GM19467 (cell line): ENCODE data around the gene SPTBN4.

Experiments
- ATAC-seq: cut with Tn5 transposase; IDR thresholded peaks from one replicate; pipeline ENCODE4 v1.9.1; 2021; ENCODE audit warnings: mild to moderate bottlenecking, moderate library complexity; ENCODE audit not compliant: unreplicated experiment

The SPTBN4 gene

DNA sequence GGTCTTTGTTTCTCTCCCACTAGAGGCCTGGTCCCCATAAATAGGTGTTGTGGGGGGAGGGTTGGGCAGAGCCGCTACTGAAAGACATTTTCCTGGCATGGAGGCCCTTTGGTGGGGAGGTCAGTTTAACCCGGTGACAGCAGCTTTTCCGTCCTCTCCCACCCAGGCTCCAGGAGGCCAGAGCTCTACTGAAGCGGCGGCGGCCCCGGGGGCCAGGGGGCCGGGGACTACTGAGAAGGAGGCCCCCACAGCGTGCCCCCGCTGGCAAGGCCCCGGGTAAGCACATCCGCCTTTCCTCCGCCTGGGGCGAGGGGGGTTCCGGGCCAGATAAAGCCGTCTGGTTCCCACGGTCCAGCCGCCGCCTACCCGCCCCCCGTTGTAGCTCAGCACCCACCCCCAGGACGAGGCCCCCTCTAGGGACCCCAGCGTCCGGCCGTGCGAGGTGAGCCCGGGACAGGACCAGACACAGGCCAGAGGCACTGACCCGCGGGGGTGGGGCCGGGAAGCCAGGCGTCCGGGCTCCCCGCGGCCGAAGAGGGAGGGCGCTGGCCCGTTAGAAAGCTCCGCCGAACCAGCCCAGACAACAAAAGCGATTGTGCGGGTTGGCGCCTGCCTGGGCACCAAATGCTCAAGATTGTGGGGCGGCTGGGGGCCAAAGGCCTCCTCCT lies 133.2 kb downstream of the SPTBN4 start:
- ATAC-seq, result no peak

DNA sequence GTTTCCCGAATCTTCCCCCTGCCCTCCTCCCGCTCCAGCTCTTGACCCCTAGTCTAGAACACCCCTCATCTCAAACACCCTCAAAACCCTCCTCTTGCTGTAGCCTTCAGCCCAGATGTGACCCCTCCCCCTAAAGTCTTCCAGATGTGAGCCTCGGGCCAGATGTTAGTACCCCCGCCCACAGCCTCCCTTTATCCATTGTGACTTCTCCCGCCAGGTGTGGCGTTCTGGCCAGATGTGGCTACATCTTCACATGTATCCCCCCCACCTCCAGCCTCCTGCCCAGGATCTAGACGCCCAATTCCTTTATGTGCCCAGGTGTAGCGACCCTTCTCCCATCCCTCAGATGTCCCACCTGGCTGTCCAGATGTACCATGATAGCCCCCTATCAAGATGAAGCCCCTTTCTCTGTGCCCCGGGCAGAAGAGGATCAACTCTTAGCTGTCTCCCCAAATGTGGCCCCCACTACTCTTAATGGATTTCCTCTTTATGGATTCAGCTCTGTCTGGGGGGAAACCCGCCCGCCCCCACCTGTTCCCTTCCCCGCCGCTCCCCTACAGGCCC lies 133.9 kb downstream of the SPTBN4 start:
- no peak for ATAC-seq

DNA sequence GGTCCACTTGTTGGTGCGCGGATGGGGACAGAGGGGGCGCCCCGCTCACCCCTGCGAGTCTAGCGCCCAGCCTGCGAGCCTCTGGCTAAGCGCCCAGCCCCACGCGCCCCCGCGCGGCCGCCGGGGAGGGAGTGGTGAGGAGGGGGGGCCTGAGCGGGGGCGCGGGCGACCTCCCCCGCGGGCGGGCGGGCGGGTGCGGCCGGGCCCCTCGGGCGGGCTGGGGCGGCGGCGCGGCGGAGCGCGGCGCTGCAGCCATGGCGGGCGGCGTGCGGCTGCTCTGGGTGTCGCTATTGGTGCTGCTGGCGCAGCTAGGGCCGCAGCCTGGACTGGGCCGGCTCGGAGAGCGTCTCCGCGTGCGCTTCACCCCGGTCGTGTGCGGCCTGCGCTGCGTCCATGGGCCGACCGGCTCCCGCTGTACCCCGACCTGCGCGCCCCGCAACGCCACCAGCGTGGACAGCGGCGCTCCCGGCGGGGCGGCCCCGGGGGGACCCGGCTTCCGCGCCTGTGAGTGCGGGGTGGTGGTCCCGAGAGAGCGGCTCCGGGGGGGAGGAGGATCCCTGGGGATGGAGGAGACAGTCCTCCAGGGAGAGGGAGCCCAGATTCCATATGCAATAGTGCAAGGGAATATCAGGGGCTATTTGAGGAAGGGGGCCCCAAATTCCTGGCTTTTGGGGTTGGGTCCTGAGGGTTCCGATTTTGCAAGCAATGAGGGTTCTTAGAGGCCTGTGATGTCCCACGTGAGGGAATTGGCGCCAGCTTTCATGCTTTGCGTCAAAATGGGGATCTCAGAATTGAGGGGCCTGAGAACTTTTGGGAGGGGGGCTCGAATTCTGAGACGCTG lies 134.6 kb downstream of the SPTBN4 start, which contains the start of gene LTBP4:
Gene LTBP4 (plus strand): TSS at position 236 of the 841 bp plus-strand sequence. CDS start 19 bp downstream, at position 255.
- ATAC-seq, result no peak

DNA sequence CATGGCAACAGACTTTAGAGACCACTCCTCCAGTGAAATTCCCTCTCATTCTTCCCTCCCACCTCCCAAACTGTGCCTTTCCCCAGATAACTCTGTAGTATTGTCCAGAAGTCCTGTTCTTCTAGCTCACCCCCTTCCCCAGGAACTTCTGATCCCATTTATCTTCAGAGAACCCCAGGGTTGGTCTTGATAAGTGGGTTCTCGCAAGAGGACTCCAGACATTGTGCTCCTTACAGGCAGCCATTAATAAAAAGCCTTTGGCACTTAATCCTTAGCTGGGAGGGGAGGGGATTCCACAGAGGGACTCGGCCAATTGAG lies 136.2 kb downstream of the SPTBN4 start:
- ATAC-seq, result no peak

DNA sequence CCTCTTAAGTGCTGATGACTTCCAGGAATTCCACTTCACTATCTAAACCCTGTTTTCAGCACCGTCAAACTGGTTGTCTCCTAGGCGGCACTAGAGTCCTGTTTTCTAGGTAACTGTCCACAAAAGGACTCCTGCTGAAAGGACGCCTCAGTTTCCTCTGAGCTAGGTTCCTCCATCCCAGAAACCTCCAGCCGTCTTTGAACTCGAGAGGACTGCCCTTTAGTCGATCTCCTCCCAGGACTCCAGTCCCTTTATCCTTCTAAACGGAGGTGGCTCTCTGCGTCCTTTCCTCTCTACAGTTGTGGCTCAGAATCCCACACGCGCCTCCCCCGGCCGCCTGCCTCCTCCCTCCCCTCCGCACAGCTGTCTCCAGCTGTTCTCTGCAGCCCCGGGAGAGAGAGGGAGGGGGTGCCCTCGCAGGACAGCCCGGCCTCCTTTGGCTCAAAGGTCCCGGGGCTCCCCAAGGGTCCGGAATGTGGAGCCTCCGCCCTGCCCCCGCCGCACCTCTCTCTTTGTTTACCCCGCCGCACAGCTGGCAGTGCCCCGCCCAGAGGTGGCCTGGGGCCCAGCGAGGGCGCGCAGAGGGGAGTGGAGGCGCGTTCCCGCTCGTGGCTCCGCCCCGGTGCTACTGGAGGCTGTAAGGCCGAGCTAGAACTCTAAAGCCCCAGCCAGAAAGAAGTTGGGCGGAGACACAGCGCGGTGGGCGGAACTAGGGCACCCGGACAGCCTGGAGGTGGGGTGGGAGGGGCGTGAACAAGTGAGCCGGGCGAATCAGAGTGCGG lies 136.8 kb downstream of the SPTBN4 start:
- ATAC-seq, result peak; percentile 62

DNA sequence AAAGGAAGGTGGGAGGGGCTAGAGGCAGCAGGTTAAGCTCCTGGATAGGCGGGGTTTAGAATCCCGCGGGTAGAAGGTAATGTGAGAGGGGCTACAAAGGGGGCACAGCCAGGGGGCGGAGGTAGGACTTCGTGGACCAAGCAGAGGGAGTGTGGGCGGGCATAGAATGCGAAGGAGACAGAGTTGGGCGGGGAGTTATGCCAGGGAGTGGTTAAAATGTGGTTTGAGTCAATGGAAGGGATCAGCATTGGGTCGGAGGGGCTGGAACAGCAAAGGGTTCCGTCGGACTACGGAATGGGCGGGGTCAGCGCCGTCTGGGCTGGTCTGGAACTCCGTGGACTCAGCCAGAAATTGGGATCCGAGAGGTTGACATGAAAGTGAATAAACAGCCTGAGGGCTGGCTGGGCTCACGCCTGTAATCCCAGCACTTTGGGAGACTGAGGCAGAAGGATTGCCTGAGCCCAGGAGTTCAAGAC lies 137.4 kb downstream of the SPTBN4 start:
- ATAC-seq, result no peak

DNA sequence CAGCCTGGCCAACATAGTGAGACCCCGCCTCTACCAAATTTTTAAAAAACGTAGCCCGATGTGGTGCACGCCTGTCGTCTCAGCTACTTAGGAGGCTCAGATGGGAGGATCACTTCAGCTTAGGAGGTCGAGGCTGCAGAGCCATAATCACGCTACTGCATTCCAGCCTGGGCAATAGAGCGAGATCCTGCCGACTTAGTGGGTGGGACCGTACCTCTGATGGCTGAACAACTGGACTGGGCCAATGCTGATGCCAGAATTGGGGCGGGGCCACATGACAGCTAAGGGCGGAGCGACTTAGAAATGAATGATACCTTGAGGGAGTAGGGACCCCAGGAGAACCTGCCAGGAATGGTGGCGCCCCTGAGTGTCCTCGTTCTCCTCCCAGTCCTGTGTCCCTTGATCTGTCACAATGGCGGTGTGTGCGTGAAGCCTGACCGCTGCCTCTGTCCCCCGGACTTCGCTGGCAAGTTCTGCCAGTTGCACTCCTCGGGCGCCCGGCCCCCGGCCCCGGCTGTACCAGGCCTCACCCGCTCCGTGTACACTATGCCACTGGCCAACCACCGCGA lies 137.9 kb downstream of the SPTBN4 start:
- no peak for ATAC-seq

DNA sequence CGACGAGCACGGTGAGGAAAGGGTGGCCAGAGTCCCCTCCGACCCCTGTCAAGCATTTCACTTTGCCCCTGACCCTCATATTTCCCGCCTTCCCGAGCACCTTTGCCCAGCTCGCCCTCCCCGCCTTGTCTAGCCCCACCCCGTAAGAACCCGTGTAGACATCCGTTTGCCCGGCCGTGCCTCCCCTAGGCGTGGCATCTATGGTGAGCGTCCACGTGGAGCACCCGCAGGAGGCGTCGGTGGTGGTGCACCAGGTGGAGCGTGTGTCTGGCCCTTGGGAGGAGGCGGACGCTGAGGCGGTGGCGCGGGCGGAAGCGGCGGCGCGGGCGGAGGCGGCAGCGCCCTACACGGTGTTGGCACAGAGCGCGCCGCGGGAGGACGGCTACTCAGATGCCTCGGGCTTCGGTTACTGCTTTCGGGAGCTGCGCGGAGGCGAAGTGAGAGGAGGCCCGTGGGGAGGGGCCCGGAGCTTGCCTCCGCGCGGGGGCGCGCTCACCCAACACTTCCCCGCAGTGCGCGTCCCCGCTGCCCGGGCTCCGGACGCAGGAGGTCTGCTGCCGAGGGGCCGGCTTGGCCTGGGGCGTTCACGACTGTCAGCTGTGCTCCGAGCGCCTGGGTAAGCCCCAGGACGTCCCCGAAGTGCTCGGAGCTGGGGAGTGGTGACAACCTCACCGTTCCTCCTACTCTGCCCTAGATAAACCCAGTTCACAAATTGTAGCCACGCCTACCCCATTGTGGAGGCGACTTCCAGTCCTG lies 138.6 kb downstream of the SPTBN4 start:
- no peak for ATAC-seq

DNA sequence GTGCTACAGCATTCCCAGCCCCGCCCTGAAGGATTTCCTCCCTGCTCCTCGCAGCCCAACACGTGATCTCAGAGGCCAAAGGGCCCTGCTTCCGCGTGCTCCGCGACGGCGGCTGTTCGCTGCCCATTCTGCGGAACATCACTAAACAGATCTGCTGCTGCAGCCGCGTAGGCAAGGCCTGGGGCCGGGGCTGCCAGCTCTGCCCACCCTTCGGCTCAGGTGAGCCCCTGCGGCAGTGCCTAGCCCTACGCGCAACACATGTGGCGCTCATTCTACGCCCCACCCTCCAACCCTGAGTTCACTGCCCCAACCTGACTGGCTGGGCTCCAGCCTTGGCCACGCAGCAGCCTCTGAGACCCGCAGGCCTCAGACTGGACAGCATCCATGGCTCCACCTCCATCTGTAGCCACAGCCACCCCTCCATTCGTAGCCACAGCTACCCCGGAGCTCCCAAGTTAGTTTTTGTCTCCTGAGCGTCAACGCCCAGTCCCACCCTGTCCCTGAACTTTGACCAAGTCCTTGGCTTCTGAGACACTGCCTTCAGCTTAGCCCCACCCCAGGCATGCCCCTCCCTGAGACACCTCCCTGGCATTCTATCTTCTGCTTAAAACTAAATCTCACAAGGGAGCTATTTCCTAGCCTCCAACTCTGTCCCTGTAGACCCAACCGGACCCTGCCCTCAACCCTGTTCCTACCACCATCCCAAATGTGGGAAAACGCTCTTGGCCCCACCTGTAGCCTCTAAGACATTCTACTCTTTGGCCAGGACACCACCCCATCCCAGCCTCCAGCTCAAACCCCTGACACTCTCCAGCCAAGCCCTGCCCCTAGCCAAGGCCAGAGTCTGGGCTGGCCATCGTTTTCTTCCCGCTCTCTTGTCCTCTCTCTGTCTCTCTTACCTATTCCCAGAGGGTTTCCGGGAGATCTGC lies 140.8 kb downstream of the SPTBN4 start:
- ATAC-seq, result no peak

DNA sequence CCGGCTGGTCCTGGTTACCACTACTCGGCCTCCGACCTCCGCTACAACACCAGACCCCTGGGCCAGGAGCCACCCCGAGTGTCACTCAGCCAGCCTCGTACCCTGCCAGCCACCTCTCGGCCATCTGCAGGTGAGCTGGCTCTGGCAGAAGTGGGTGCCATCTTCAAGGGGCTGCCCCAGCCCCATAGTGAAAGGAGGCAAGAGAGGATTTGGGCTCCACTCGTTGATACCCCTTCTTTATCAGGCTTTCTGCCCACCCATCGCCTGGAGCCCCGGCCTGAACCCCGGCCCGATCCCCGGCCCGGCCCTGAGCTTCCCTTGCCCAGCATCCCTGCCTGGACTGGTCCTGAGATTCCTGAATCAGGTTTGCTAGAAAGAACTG lies 141.4 kb downstream of the SPTBN4 start:
- ATAC-seq, result no peak

DNA sequence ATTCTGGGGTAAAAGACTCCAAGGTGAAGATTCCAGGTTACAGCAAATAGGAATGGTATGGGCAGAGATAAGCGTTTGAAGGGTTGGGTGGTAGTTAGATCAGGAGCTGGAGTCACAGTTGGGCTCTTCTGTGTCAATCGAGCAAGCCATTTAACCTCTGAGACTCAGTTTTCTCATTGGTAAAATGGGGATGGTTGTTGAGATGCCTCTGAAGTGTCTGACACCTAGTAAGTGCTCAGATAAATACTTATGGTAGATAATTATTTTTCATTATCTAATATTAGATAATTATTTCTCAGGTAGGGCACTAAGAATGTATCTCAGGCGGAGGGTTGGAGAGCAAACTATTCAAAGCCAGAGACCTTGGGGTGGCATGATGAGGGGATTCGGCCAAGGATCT lies 142.2 kb downstream of the SPTBN4 start:
- ATAC-seq, result no peak

DNA sequence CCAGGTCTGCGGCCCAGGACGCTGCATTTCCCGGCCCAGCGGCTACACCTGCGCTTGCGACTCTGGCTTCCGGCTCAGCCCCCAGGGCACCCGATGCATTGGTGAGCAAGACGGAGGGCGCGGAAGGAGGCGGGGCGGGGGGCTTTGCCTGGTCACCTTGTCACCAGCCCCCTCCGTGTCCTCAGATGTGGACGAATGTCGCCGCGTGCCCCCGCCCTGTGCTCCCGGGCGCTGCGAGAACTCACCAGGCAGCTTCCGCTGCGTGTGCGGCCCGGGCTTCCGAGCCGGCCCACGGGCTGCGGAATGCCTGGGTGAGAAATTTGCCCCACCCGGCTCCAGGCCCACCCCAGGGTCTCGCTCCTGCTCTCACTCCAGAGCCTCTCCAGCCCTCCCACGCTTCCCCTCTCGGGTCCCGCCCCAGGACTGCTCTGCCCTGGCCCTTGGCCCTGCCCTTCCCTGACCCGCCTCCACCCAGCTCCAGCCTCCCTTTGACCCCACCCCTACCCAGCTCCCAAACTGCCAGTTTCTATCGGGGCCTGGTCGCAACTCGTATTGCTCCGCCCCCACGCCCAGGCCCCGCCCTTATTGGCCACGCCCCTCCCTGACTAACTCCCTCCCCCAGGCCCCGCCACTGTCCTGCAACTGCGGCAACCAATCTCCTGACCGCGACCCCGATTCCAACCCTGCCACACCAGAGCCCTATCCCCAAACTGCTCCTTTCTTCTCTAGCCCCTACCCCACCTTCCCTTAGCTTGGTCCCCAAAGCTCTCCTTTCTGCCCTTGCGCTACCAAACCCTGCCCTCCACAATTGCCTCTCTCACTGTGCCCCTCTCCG lies 143.0 kb downstream of the SPTBN4 start:
- ATAC-seq, result no peak

DNA sequence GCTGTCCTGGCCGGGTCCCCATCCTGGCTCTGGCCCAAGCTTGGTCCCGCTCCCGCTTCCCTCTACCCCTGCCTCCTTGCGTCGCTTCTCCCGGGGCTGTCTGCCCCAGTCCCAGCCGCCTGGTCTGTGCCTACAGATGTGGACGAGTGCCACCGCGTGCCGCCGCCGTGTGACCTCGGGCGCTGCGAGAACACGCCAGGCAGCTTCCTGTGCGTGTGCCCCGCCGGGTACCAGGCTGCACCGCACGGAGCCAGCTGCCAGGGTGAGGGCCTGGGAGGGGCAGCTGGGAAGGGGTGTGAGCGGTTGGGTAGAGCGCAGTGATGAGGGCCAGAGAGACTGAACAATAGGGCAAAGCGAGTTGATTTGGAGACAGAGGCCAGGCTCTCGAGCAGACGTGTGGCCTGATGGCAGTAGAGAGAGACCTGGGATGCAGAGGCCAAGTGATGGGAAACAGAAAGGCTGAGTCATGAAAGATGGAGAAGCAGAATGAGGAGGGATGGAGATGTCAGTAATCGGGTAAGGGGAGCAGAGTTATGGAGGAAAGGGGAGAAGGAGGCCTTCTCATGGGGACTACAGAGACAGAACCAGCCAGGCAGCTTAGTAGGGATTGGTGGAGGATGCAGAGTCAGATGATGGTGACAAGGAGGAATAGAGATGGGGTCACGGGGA lies 143.7 kb downstream of the SPTBN4 start:
- no peak for ATAC-seq

DNA sequence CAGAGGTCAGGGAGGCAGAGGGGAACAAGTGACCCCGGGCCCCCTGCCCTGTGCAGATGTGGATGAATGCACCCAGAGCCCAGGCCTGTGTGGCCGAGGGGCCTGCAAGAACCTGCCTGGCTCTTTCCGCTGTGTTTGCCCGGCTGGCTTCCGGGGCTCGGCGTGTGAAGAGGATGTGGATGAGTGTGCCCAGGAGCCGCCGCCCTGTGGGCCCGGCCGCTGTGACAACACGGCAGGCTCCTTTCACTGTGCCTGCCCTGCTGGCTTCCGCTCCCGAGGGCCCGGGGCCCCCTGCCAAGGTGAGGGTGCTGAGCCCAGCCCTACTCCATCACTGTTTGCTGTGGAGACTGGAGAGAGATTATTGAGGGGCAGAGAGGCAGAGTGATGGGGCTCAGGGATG lies 144.3 kb downstream of the SPTBN4 start:
- ATAC-seq, result no peak

DNA sequence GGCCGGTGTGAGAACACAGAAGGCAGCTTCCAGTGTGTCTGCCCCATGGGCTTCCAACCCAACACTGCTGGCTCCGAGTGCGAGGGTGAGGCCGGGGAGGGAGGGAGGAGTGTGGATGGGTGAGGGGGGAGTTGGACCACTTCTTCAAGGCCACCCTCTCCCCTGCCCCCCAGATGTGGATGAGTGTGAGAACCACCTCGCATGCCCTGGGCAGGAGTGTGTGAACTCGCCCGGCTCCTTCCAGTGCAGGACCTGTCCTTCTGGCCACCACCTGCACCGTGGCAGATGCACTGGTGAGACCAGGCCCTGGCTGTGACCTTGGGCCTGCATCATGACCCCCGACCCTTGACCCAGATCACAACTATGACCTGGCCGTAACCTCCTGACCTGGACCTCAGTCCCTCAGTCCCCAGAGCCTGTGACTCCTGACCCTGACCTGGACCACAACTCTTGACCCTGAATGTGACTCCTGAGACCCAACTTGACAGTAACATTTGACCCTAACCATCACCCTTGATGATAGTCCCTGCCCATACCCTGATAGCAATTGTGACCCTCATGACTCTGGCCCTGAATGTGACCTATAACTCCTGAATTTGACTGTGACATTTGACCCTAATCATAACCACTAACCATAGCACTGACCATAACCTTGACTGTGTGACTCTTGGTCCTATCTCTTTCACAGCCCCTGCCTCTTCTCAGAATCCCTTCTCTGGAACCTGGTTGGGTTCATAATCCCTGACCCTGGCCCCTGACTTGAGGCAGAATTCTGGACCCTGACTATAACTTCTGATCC lies 145.3 kb downstream of the SPTBN4 start:
- no peak for ATAC-seq

DNA sequence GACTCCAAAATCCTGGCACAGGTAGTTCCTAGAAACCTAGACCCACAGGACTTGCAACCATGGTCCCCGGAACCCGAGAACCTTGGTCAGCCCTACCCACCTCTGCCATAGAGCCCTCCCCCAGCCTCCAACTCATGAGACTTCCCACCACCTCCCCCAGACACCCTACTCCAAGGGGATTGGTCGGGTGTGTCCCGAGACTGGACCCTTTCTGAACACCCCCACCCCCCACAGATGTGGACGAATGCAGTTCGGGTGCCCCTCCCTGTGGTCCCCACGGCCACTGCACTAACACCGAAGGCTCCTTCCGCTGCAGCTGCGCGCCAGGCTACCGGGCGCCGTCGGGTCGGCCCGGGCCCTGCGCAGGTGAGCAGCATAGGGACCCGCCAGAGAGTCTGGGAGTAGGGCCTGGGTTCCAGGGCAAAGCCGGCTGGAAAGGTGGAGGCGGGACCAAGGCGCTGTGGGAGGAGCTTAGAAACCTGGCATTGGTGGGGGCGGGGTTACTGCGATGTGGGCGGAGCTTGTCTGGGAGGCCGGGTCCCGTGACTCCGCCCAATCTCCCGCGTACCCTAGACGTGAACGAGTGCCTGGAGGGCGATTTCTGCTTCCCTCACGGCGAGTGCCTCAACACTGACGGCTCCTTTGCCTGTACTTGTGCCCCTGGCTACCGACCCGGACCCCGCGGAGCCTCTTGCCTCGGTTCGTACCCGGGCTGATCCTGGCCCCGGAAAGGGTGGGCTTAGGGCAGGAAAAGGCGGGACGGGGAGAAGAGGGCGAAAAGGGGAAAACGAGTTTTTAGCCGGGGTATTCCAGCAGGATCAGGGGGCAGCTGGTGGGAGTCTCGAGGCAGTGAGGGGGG lies 146.3 kb downstream of the SPTBN4 start:
- ATAC-seq, result no peak
